Measurements from ENCODE around the gene PC. TPM values are rescaled to one million over a fixed set of nuclear protein-coding genes. Genes with fewer than 3 reads are reported as not detected.

The PC gene
- polyA plus RNA-seq, 4 donors = 39.7 to 61.7 (median 48.6) TPM

- no peak for DNase-seq (ENCODE audit: low read depth in 4 of 4, low spot score in 3 of 4)
Observed at GRCh38 chr11:66885950-66886440, 72.2 kb downstream of the PC start.

GRCh38 chr11:66885469-66885868 is 72.7 kb downstream of the PC start:
- DNase-seq (ENCODE audit: low read depth in 4 of 4, low spot score in 3 of 4) = no peak

GRCh38 chr11:66884443-66884842 is 73.7 kb downstream of the PC start:
- no peak for DNase-seq (ENCODE audit: low read depth in 4 of 4, low spot score in 3 of 4)

GRCh38 chr11:66883016-66883965 is 74.9 kb downstream of the PC start:
- no peak for DNase-seq (ENCODE audit: low read depth in 4 of 4, low spot score in 3 of 4)

- no peak for DNase-seq (ENCODE audit: low read depth in 4 of 4, low spot score in 3 of 4)
Observed at GRCh38 chr11:66882561-66883015, 75.6 kb downstream of the PC start.

- DNase-seq (ENCODE audit: low read depth in 4 of 4, low spot score in 3 of 4) = no peak
Observed at GRCh38 chr11:66881927-66882452, 76.2 kb downstream of the PC start.

GRCh38 chr11:66881451-66881835 is 76.7 kb downstream of the PC start:
- DNase-seq (ENCODE audit: low read depth in 4 of 4, low spot score in 3 of 4) = no peak

GRCh38 chr11:66880496-66881450 is 77.4 kb downstream of the PC start:
- DNase-seq (ENCODE audit: low read depth in 4 of 4, low spot score in 3 of 4) = no peak

GRCh38 chr11:66879999-66880398 is 78.2 kb downstream of the PC start:
- DNase-seq (ENCODE audit: low read depth in 4 of 4, low spot score in 3 of 4) = no peak

- DNase-seq (ENCODE audit: low read depth in 4 of 4, low spot score in 3 of 4) = no peak
Observed at GRCh38 chr11:66879583-66879982, 78.6 kb downstream of the PC start.

- DNase-seq (ENCODE audit: low read depth in 4 of 4, low spot score in 3 of 4) = no peak
Observed at GRCh38 chr11:66879000-66879399, 79.2 kb downstream of the PC start.

GRCh38 chr11:66878474-66878873 is 79.7 kb downstream of the PC start:
- DNase-seq (ENCODE audit: low read depth in 4 of 4, low spot score in 3 of 4) = no peak

GRCh38 chr11:66877588-66878385 is 80.4 kb downstream of the PC start:
- DNase-seq (ENCODE audit: low read depth in 4 of 4, low spot score in 3 of 4) = no peak

- no peak for DNase-seq (ENCODE audit: low read depth in 4 of 4, low spot score in 3 of 4)
Observed at GRCh38 chr11:66875378-66875777, 82.8 kb downstream of the PC start.

- no peak for DNase-seq (ENCODE audit: low read depth in 4 of 4, low spot score in 3 of 4)
Observed at GRCh38 chr11:66874232-66874631, 84.0 kb downstream of the PC start.

- DNase-seq (ENCODE audit: low read depth in 4 of 4, low spot score in 3 of 4) = no peak
Observed at GRCh38 chr11:66871521-66871901, 86.7 kb downstream of the PC start.

- no peak for DNase-seq (ENCODE audit: low read depth in 4 of 4, low spot score in 3 of 4)
Observed at GRCh38 chr11:66870616-66871520, 87.3 kb downstream of the PC start.

GRCh38 chr11:66870131-66870530 is 88.1 kb downstream of the PC start:
- no peak for DNase-seq (ENCODE audit: low read depth in 4 of 4, low spot score in 3 of 4)

- no peak for DNase-seq (ENCODE audit: low read depth in 4 of 4, low spot score in 3 of 4)
Observed at GRCh38 chr11:66869567-66869870, 88.7 kb downstream of the PC start.

Measured in right renal pelvis (tissue), 4 donors.